ENCODE results near the gene ZNF582. TPM values are rescaled to one million over a fixed set of nuclear protein-coding genes. Genes with fewer than 3 reads are reported as not detected.

Gene ZNF582
- total RNA-seq, 1 experiment from 2014 or later, result 1.8 TPM

DNA sequence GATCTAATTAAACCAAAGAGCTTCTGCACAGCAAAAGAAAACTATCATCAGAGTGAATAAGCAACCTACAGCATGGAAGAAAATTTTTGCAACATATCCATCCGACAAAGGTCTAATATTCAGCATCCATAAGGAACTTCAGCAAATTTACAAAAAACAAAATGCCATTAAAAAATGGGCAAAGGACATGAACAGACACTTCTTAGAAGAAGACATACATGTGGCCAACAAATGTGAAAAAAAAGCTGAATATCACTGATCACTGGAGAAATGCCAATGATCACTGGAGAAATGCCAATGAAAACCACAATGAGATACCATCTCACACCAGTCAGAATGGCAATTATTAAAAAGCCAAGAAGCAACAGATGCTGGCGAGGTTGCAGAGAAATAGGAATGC, 32.5 kb downstream of the ZNF582 start:
- H3K36me3 ChIP-seq (ENCODE audit: low read depth), result no peaks in the 10 kb centered on the region

DNA sequence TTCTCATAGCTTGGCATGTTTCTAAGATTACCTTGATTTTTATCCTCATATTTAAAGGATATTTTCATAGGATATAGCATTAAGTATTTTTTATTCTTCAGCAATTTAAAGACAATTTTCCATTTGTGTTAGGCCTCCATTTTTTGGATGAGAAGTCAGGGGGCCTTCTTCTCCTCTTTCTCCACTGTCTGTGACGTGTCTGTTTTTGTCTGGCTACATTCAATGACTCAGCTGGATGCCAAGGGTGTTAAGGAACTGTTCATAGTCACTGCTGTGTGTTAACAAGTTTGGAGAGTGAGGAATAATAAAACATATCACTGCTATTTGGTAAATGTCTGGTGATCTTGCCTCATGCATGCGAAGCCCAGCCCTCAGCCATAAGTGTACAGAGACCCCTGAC, 36.4 kb downstream of the ZNF582 start:
- no peak for DNase-seq
- peaks cover 3% of the 10 kb centered on the region; the same call in 1 of the 2 replicates for H3K9me3 ChIP-seq (ENCODE audit: insufficient read depth, low read depth)
- no peak overlapping the region for H3K4me3 ChIP-seq
- no peaks in the 10 kb centered on the region for H3K79me2 ChIP-seq (ENCODE audit: low read depth)
- ChIA-PET CTCF (no interaction called here), POLR2A (ENCODE audit: unreplicated experiment) (no interaction called here)
- H3K36me3 ChIP-seq (ENCODE audit: low read depth), result no peaks in the 10 kb centered on the region
- BruUV-seq (replicated peaks), result no TSS peak
- no peak overlapping the region for H2AFZ ChIP-seq
- no peaks in the 10 kb centered on the region for H3K9me2 ChIP-seq (ENCODE audit: insufficient read depth)
- no peaks in the 10 kb centered on the region for H3K4me1 ChIP-seq (replicated peaks; ENCODE audit: insufficient read depth)
- no peaks in the 10 kb centered on the region for H3F3A ChIP-seq (ENCODE audit: insufficient read depth, low read depth)
- no peak overlapping the region for H3K4me2 ChIP-seq
- intact Hi-C loops (cut with micrococcal nuclease; ENCODE audit: unreplicated experiment), result no loop called here
- no peak overlapping the region for H3K27ac ChIP-seq
- no peak for TF ChIP-seq EZH2 (IDR thresholded peaks at IDR 0.05; ENCODE audit: low read depth)
- TF ChIP-seq, protein P1, sequence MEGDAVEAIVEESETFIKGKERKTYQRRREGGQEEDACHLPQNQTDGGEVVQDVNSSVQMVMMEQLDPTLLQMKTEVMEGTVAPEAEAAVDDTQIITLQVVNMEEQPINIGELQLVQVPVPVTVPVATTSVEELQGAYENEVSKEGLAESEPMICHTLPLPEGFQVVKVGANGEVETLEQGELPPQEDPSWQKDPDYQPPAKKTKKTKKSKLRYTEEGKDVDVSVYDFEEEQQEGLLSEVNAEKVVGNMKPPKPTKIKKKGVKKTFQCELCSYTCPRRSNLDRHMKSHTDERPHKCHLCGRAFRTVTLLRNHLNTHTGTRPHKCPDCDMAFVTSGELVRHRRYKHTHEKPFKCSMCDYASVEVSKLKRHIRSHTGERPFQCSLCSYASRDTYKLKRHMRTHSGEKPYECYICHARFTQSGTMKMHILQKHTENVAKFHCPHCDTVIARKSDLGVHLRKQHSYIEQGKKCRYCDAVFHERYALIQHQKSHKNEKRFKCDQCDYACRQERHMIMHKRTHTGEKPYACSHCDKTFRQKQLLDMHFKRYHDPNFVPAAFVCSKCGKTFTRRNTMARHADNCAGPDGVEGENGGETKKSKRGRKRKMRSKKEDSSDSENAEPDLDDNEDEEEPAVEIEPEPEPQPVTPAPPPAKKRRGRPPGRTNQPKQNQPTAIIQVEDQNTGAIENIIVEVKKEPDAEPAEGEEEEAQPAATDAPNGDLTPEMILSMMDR (conservative IDR thresholded peaks at IDR 0.05), result no peak
- H4K20me1 ChIP-seq (ENCODE audit: insufficient read depth), result no peaks in the 10 kb centered on the region
- peaks cover 32% of the 10 kb centered on the region for H3K27me3 ChIP-seq (ENCODE audit: insufficient read depth, low read depth)

More for the DNA sequence above, 32.5 kb downstream of the ZNF582 start:
- BruUV-seq (replicated peaks), result no TSS peak
- intact Hi-C loops (cut with micrococcal nuclease; ENCODE audit: unreplicated experiment), result no loop called here
- POLR2A ChIA-PET (ENCODE audit: unreplicated experiment), result no interaction called here
- no peak overlapping the region for H3K4me2 ChIP-seq
- no peaks in the 10 kb centered on the region for H4K20me1 ChIP-seq (ENCODE audit: insufficient read depth)
- H3K9me2 ChIP-seq (ENCODE audit: insufficient read depth), result no peaks in the 10 kb centered on the region
- no peaks in the 10 kb centered on the region for H3K79me2 ChIP-seq (ENCODE audit: low read depth)
- no peak overlapping the region for H3K27ac ChIP-seq
- no peak overlapping the region for H3K4me3 ChIP-seq
- peaks cover 17% of the 10 kb centered on the region for H3K27me3 ChIP-seq (ENCODE audit: insufficient read depth, low read depth)
- CTCF ChIA-PET, result no interaction called here
- TF ChIP-seq, protein P1 (conservative IDR thresholded peaks at IDR 0.05), result no peak
- no peak for TF ChIP-seq EZH2 (IDR thresholded peaks at IDR 0.05; ENCODE audit: low read depth)
- H3F3A ChIP-seq (ENCODE audit: insufficient read depth, low read depth), result no peaks in the 10 kb centered on the region
- no peak overlapping the region for H2AFZ ChIP-seq
- peaks cover 14% of the 10 kb centered on the region for H3K9me3 ChIP-seq (ENCODE audit: insufficient read depth, low read depth)
- DNase-seq, result no peak
- no peaks in the 10 kb centered on the region for H3K4me1 ChIP-seq (replicated peaks; ENCODE audit: insufficient read depth)

DNA sequence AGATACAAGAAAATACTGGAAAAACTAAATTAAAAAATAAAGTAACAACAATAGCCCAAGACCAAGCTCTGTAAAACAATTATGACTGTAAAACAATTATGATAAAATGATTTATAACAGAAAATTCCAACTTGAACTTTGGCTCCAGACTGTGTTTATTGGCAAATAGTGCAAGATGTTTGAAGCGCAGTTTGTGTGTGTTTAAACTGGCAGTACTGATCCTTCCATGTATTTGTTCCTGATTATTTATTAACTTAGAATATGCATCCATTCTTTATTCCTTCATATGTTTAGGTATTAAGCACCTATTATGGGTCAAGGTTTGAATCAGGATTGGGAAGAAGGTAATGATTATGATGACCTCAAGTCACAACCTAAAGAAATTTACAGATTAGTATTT, 37.8 kb downstream of the ZNF582 start:
- no peaks in the 10 kb centered on the region for H3K79me2 ChIP-seq (ENCODE audit: low read depth)
- no peak overlapping the region for H3K27ac ChIP-seq
- no peak overlapping the region for H2AFZ ChIP-seq
- ChIA-PET POLR2A (ENCODE audit: unreplicated experiment) (no interaction called here), CTCF (no interaction called here)
- H4K20me1 ChIP-seq (ENCODE audit: insufficient read depth), result no peaks in the 10 kb centered on the region
- no peak overlapping the region for H3K4me2 ChIP-seq
- no TSS peak for BruUV-seq (replicated peaks)
- no peaks in the 10 kb centered on the region for H3K9me2 ChIP-seq (ENCODE audit: insufficient read depth)
- H3K27me3 ChIP-seq (ENCODE audit: insufficient read depth, low read depth), result peaks cover 33% of the 10 kb centered on the region
- no peaks in the 10 kb centered on the region for H3F3A ChIP-seq (ENCODE audit: insufficient read depth, low read depth)
- H3K4me1 ChIP-seq (replicated peaks; ENCODE audit: insufficient read depth), result no peaks in the 10 kb centered on the region
- TF ChIP-seq EZH2 (IDR thresholded peaks at IDR 0.05; ENCODE audit: low read depth), result no peak
- TF ChIP-seq, protein P1 (conservative IDR thresholded peaks at IDR 0.05), result no peak
- intact Hi-C loops (cut with micrococcal nuclease; ENCODE audit: unreplicated experiment), result no loop called here
- no peaks in the 10 kb centered on the region for H3K9me3 ChIP-seq (ENCODE audit: insufficient read depth, low read depth)
- no peak for DNase-seq
- H3K36me3 ChIP-seq (ENCODE audit: low read depth), result no peaks in the 10 kb centered on the region
- no peak overlapping the region for H3K4me3 ChIP-seq
